Choroid plexus epithelial cell (primary cell): Measurements from ENCODE around the gene HID1.
"Not testable (repeated sequence)": the region's sequence is repeated elsewhere in the genome, so short reads cannot be mapped to it uniquely, and the experiment has no call there.

Source experiments
- DNase-seq: peaks from one replicate; pipeline ENCODE4 v3.0.0-alpha.2; 2010; ENCODE audit warnings: low read depth
- H3K4me3 ChIP-seq: 2 replicates; pipeline ENCODE4 v1.5.1; 2011; ENCODE audit warnings: low read depth, mild to moderate bottlenecking, control low read depth, low read length, moderate library complexity
- CTCF ChIP-seq: conservative IDR thresholded peaks from 2 replicates; pipeline ENCODE4 v1.5.1; 2011; ENCODE audit warnings: low read depth, mild to moderate bottlenecking, control low read depth, inconsistent platforms, low read length, moderate library complexity

Gene HID1

GRCh38 chr17:75006653-75007052 lies 34.1 kb upstream of the HID1 start:
- no peak for TF ChIP-seq CTCF

GRCh38 chr17:75006084-75006483 lies 33.5 kb upstream of the HID1 start:
- H3K4me3 ChIP-seq, DNase-seq: not testable (repeated sequence)

More at GRCh38 chr17:75006653-75007052, 34.1 kb upstream of the HID1 start:
- no peak for DNase-seq
- H3K4me3 ChIP-seq, result no peak overlapping the region

- H3K4me3 ChIP-seq, result no peak overlapping the region
- DNase-seq, result no peak
- no peak for TF ChIP-seq CTCF
Observed at GRCh38 chr17:75005291-75005690, 32.7 kb upstream of the HID1 start.

GRCh38 chr17:75004371-75004770 lies 31.8 kb upstream of the HID1 start:
- DNase-seq, result no peak
- no peak for TF ChIP-seq CTCF
- H3K4me3 ChIP-seq, result no peak overlapping the region

- H3K4me3 ChIP-seq, result no peak overlapping the region
- TF ChIP-seq CTCF, result no peak
- no peak for DNase-seq
Observed at GRCh38 chr17:75003957-75004355, 31.4 kb upstream of the HID1 start.

- no peak overlapping the region for H3K4me3 ChIP-seq
- no peak for TF ChIP-seq CTCF
- no peak for DNase-seq
Observed at GRCh38 chr17:75003070-75003956, 30.8 kb upstream of the HID1 start.

- TF ChIP-seq CTCF, result no peak
- H3K4me3 ChIP-seq, result no peak overlapping the region
- DNase-seq, result no peak
Observed at GRCh38 chr17:75001915-75002843, 29.6 kb upstream of the HID1 start.
